ENCODE measurements around the gene ZNF280D. TPM values are rescaled to one million over a fixed set of nuclear protein-coding genes. Genes with fewer than 3 reads are reported as not detected.

The ZNF280D gene
- total and polyA plus RNA-seq, 2 of the 13 experiments (the other 11 are each of a cell fraction or from before 2014, with no cell fraction given) = 7.1 to 11.9 TPM

- TF ChIP-seq ZNF639 (CRISPR knock-in tag; conservative IDR thresholded peaks at IDR 0.05) = no peak
- TF ChIP-seq NR2C2 (CRISPR knock-in tag; IDR thresholded peaks at IDR 0.05; ENCODE audit: borderline replicate concordance) = no peak
- no peak for TF ChIP-seq ZNF251 (CRISPR knock-in tag; IDR thresholded peaks at IDR 0.05)
- TF ChIP-seq ZBTB26 (CRISPR knock-in tag; IDR thresholded peaks at IDR 0.05; ENCODE audit: borderline replicate concordance) = no peak
- TF ChIP-seq MLX (CRISPR knock-in tag; IDR thresholded peaks at IDR 0.05) = no peak
Observed at GRCh38 chr15:56681113-56681512, 52.2 kb downstream of the ZNF280D start (continued).

- Histone ChIP-seq H3K9ac (ENCODE audit: insufficient read depth, low read depth, low read length) (no peak overlapping the region), H3K4me3 (replicated peaks in 1 of 3; ENCODE audit: insufficient read depth in 1 of 3, low read depth in 2 of 3, low read length in 3 of 3) (no peak overlapping the region), H3K4me1 (ENCODE audit: insufficient read depth, low read length) (peaks cover 7% of the 10 kb centered on the region; the same call in 1 of the 2 replicates), H3K27me3 (ENCODE audit: control insufficient read depth in 1 of 2, insufficient read depth in 2 of 2, low read length in 2 of 2) (no peaks in the 10 kb centered on the region), H3K27ac (ENCODE audit: extremely low read length, insufficient read depth, low read length) (no peak overlapping the region), H3K79me2 (ENCODE audit: insufficient read depth, low read length) (no peaks in the 10 kb centered on the region), H3K36me3 (replicated peaks in 1 of 2; ENCODE audit: control insufficient read depth in 1 of 2, insufficient read depth in 2 of 2, low read length in 2 of 2) (no peaks in the 10 kb centered on the region), H3K9me3 (ENCODE audit: low read length) (no peaks in the 10 kb centered on the region), H3K4me2 (ENCODE audit: low read depth, low read length) (no peak overlapping the region), H4K20me1 (ENCODE audit: insufficient read depth, low read length) (no peaks in the 10 kb centered on the region), H2AFZ (ENCODE audit: low read length) (no peak overlapping the region)
- no peak for TF ChIP-seq MBD4 (IDR thresholded peaks at IDR 0.05; ENCODE audit: borderline replicate concordance, low read length)
- no peak for TF ChIP-seq PAXIP1 (CRISPR knock-in tag; conservative IDR thresholded peaks at IDR 0.05)
- TF ChIP-seq ZNF432 (CRISPR knock-in tag; IDR thresholded peaks at IDR 0.05; ENCODE audit: borderline replicate concordance) = no peak
- no peak for TF ChIP-seq ZNF546 (CRISPR knock-in tag; conservative IDR thresholded peaks at IDR 0.05)
- no peak for TF ChIP-seq PCBP1 (IDR thresholded peaks at IDR 0.05; ENCODE audit: borderline replicate concordance, low read depth, low read length)
- TF ChIP-seq U2AF1 (optimal IDR thresholded peaks at IDR 0.05; ENCODE audit: low read depth, low read length) = no peak
- no peak for TF ChIP-seq ZNF558 (CRISPR knock-in tag; IDR thresholded peaks at IDR 0.05; ENCODE audit: borderline replicate concordance)
- no peak for TF ChIP-seq ZNF367 (CRISPR knock-in tag; IDR thresholded peaks at IDR 0.05; ENCODE audit: borderline replicate concordance)
- no peak for TF ChIP-seq NR3C1 (CRISPR knock-in tag; IDR thresholded peaks at IDR 0.05)
- no peak for TF ChIP-seq ZBTB49 (CRISPR knock-in tag; IDR thresholded peaks at IDR 0.05; ENCODE audit: borderline replicate concordance)
- FAIRE-seq = no peak
- POLR2A ChIA-PET = no interaction called here
- no TSS peak for BruUV-seq (replicated peaks)
- no peak for DNase-seq (ENCODE audit: low spot score)
- in situ Hi-C loops (cut with HindIII; ENCODE audit: extremely low pct_ligation_motif_present, low pct_unique_long_range_greater_than_20kb) = no loop called here
- no peak for ATAC-seq
- intact Hi-C loops (cut with micrococcal nuclease; ENCODE audit: unreplicated experiment) = no loop called here
- CTCF ChIA-PET (ENCODE audit: low intra/inter-chr PET ratio, low total read pairs) = no interaction called here
Observed at GRCh38 chr15:56679225-56679624, 54.1 kb downstream of the ZNF280D start.
